HG02759 (cell line): ENCODE measurements around the gene RXRA.

Source experiments
- ATAC-seq: cut with Tn5 transposase; IDR thresholded peaks from one replicate; pipeline ENCODE4 v1.9.1; 2021; ENCODE audit warnings: mild to moderate bottlenecking, moderate library complexity; ENCODE audit not compliant: unreplicated experiment

RXRA gene

GRCh38 chr9:134459573-134459972 lies 133.3 kb downstream of the RXRA start:
- ATAC-seq, result no peak

GRCh38 chr9:134460206-134460605 lies 134.0 kb downstream of the RXRA start:
- ATAC-seq, result no peak

DNA sequence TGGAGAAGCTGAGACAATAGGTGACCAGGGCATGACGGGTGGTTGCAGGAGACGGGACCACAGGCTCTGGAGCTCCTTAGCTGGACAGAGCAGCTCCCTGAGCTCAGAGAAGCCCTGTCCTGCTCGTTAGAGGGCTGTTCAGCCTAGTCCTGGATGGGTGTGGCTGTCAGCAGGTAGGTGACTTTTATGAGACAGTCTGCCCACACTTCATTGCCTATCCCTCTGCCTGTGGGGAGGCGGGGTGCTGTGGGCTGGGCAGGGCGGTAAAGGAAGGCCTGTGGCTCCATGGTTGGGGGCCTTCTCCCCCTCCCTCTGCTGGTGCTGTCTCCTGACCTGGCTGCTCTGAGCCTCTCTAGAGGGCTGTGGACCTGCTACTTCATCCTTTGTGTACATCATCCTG lies 134.6 kb downstream of the RXRA start:
- no peak for ATAC-seq

- ATAC-seq, result no peak
Measured at GRCh38 chr9:134461426-134461982, 135.2 kb downstream of the RXRA start.

DNA sequence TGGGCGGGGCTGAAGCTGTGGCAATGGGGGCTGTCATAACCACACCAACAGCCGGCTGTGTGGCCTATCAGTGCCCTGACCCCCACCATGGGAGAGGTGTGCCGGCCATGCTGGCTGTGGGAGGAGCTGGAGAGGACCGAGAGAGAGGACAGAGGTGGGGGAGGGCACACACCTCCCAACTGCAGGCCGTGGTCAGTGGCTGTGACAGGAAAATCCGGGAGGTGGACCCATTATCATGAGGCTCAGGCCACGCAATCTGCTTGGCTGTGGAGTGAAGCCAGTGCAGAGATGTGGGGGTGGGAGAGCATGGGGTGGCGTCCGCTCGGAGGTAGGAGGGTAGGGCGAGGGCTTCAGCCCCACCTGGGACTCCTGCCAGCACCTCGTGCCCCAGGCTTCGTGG lies 136.1 kb downstream of the RXRA start:
- no peak for ATAC-seq

GRCh38 chr9:134463280-134463679 lies 137.0 kb downstream of the RXRA start:
- no peak for ATAC-seq

DNA sequence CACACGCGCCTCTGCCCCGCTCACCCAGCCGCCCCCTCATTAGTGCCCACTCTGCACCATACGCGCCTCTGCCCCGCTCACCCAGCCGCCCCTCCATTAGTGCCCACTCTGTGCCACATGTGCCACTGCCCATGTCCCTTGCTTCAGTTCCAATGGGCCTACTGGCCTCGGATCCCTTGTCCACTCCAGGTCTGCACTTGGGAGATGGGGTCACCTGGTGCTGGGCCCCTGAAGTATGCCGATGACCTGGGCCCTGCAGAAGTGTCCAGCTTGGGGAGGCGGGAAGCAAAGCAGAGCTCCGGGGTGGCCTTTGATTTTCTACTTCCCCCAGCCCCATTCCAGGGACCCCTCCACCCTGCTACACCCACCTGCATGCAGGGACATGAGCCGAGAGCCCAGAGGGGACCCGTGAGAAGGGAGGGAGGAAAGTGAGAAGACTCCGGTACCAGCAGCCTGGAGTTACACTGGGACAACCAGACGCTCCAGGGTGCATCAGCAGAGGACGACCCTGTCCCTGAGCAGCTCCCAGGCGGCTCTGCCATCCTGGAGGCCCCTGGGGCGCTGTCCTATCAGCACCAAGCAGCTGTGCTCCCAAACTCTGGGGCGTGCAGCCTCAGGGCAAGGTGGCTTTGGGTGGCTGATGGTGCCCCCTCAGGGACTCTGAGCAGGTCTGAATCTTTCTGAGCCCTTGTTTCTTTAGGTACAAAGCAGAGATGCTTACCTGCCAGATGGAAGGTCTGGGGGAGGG lies 140.8 kb downstream of the RXRA start:
- ATAC-seq, result no peak

DNA sequence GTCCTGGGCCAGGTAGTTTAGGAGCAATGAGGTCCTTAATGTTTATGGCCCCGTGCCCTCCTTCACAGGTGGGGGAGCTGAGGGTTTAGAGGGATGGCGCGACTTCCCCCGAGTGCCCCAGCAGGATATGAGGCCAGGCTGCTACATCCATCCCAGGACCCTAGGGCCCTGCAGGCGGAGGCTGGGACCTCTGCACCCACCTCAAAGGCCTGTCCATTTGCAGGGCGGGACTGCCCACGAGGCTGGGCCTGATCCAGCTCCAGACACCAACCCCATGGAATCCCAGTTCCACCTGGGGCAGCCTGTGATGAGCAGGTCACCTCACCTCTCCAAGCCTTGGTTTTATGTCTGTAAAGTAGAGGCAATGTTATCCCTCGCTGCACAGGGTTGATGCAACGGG lies 142.1 kb downstream of the RXRA start:
- no peak for ATAC-seq

- no peak for ATAC-seq
Measured at GRCh38 chr9:134469041-134469875, 143.0 kb downstream of the RXRA start.

DNA sequence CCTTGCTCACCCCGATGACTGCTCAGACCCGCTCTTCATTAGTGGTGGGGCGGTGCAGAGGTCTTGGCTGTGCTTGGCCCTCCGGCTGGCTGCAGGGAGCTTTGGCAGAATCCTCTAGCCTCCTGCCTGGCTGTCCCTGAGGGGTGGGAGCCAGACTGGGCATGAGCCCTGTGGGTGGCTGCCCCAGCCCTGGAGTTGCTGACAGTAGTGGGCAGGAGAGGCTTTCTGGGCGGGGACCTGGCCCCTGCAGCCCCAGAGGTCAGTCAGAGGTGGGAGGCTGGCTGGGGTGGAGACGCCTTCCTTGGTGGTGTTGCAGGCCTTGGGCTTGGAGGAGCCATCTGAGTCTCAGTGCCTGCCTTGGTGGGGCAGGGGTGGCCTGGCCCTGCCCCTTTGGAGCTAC lies 146.0 kb downstream of the RXRA start:
- ATAC-seq, result no peak

DNA sequence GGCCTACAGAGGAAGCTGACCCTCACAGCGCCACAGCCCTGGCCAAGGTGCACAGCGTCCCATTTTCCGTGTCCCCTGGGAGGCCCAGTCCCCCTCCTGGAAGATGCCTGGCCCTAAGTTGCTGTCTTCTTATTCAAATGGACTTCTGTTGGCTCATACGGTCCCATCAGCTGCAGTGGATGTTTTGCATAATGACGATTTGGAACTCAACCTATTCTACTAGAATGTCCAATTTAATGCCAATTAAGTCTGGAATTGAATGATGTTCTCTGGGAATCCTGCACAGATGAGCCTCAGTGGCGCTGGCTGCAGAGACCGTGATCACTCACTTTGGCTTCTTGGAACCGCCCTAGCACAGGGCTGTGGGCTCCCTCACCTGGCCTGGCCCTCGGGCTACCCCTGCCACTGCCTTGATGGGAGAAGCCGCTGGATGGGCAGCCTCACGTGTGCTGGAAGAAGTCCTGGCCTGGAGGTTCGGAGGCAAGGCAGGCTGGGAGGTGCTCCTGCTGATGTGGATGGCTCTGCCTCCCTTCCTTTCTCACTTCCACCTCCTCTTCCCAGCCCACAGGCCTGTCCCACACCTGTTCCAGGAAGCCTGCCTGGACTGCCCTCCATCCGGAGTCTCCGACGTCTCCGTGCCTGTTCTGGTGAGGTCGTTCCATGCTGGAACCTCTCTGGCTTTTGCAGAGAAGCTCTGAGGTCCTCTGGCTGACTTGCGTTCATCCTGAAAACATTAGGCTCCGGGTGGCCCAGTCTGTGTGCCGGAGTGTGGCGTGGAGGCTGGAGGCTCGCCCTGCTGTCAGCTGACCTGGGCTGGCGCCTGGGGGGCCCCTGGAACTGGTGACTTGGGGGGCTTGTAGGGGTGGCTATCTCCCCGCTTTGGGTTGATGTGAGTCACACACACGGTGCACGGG lies 147.1 kb downstream of the RXRA start:
- ATAC-seq, result no peak

DNA sequence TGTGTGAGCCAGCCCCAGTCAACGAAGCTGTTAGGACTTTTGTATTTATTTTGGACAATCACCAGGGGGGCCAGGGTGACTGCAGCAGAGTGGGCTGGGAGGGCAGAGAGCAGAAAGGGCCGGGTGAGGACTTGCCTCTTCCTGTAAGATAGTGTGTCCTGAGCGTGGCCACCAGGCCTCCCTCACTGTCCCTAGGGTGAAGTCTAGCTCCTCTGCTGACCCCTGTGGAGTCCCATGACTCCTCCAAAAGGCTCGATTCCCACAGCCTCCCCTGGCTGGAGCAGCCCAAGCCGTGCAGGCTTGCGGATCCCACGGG lies 147.8 kb downstream of the RXRA start:
- ATAC-seq, result no peak

GRCh38 chr9:134475011-134475790 lies 148.9 kb downstream of the RXRA start:
- no peak for ATAC-seq

DNA sequence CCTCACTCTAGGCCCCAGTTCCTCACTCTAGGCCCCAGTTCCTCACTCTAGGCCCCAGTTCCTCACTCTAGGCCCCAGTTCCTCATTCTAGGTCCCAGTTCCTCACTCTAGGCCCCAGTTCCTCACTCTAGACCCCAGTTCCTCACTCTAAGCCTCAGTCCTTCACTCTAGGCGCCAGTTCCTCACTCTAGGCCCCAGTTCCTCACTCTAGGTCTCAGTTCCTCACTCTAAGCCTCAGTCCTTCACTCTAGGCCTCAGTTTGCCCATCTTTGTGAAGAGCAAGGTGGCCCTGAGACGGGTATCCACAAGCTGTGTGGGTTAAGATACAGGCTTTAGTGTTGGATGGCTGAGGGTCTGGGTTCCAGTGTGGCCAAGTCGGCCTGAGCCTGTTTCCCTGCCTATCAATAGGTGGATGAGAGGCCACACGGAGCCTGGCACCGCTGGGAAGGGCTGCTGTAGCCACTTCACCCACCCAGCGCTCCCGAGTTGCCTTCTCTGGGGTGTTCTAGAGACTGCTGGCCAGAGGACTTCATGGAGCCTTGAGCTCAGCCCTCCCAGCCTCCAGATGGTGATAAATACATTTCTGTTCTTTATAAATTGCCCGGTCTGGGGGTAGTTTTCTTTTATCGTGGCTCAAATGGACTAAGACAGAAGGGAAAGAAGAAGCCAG lies 150.2 kb downstream of the RXRA start:
- no peak for ATAC-seq

DNA sequence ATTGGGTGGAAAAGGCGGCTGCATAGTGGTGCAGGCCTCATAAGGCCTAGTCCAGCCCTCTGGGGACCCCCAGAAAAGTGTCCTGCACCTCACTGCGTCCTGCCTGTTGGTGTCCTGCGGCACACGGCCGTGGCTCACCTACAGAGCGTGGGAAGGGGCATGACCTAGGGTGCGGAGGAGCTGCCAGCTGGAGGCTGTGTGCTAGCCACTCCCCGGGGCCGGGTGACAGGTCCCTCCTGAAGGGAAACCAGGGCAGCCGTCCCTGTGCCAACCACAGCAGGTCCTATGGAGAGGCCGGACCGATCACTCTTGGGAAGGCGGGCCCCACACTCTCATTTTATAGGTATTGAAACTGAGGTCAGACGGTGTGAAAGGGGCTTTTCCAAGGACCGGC lies 150.7 kb downstream of the RXRA start:
- ATAC-seq, result no peak

- ATAC-seq, result no peak
Measured at GRCh38 chr9:134477342-134477925, 151.2 kb downstream of the RXRA start.

GRCh38 chr9:134477927-134478326 lies 151.7 kb downstream of the RXRA start:
- no peak for ATAC-seq

GRCh38 chr9:134481762-134482161 lies 155.5 kb downstream of the RXRA start:
- ATAC-seq, result no peak

- no peak for ATAC-seq
Measured at GRCh38 chr9:134482226-134482625, 156.0 kb downstream of the RXRA start.
